Endothelial cell (in vitro differentiated cells): Measurements from ENCODE around the gene VWA8. TPM values are rescaled to one million over a fixed set of nuclear protein-coding genes. Genes with fewer than 3 reads are reported as not detected.

ENCODE experiments used
- DNase-seq: peaks from one replicate; pipeline ENCODE4 v3.0.0; 2021; ENCODE audit warnings: low spot score
- H3K27ac Mint-ChIP-seq: one replicate; pipeline ENCODE4 v1.8.0; 2021; ENCODE audit warnings: mixed read lengths, inconsistent platforms; ENCODE audit not compliant: unreplicated experiment
- H3K27me3 Mint-ChIP-seq: one replicate; pipeline ENCODE4 v1.8.0; 2021; ENCODE audit warnings: mild to moderate bottlenecking, moderate library complexity, mixed read lengths, inconsistent platforms; ENCODE audit not compliant: unreplicated experiment
- H3K36me3 Mint-ChIP-seq: one replicate; pipeline ENCODE4 v1.8.0; 2021; ENCODE audit warnings: mild to moderate bottlenecking, low read depth, mixed read lengths, inconsistent platforms; ENCODE audit not compliant: unreplicated experiment
- H3K4me1 Mint-ChIP-seq: one replicate; pipeline ENCODE4 v1.8.0; 2021; ENCODE audit warnings: mild to moderate bottlenecking, mixed read lengths, inconsistent platforms; ENCODE audit not compliant: unreplicated experiment
- H3K4me3 Mint-ChIP-seq: one replicate; pipeline ENCODE4 v1.8.0; 2021; ENCODE audit warnings: mild to moderate bottlenecking, mixed read lengths, inconsistent platforms; ENCODE audit not compliant: unreplicated experiment
- H3K9me3 Mint-ChIP-seq: one replicate; pipeline ENCODE4 v1.8.0; 2021; ENCODE audit warnings: mixed read lengths, inconsistent platforms; ENCODE audit not compliant: unreplicated experiment
- CTCF ChIP-seq: fragments of 200-600 bp; sonication (generic); IDR thresholded peaks from one replicate; pipeline ENCODE4 v1.5.0; 2021; ENCODE audit warnings: antibody characterized with exemption; ENCODE audit not compliant: unreplicated experiment
- total RNA-seq: library from RNA; stranded (reverse); fragmentation: NEBNext Ultra II Directional; extraction: Animal tissue kit (Norgen Biotek cat#: 25700); gene quantifications from one replicate; pipeline ENCODE4 v1.2.1, GENCODE V29; 2021; ENCODE audit not compliant: unreplicated experiment

The VWA8 gene
- total RNA-seq, 1 donor from 2014 or later = 8.2 TPM

DNA sequence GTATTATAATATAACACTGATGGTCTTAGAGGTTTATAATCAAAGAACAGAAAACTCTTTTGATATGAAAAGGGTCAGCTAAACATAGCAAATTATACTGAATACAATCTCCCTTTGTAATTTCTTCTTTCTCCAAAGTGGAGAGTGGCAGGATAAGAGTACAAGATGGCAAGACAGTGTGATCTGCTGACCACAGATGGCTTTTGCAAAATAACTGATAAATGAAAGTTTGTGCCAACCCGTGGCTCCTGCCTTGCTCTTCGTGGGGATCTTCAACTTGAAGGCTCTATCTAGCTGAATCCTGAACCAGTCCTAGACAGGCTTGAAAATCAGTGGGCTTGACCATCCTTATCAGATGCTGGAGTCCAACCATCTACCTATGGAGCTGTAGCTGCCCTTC, 185.7 kb downstream of the VWA8 start:
- Mint-ChIP-seq H3K9me3 (no peaks in the 10 kb centered on the region), H3K27me3 (peaks cover 1% of the 10 kb centered on the region), H3K4me3 (no peak overlapping the region), H3K4me1 (peaks cover 13% of the 10 kb centered on the region), H3K36me3 (no peaks in the 10 kb centered on the region), H3K27ac (no peak overlapping the region)
- no peak for DNase-seq
- TF ChIP-seq CTCF = no peak

DNA sequence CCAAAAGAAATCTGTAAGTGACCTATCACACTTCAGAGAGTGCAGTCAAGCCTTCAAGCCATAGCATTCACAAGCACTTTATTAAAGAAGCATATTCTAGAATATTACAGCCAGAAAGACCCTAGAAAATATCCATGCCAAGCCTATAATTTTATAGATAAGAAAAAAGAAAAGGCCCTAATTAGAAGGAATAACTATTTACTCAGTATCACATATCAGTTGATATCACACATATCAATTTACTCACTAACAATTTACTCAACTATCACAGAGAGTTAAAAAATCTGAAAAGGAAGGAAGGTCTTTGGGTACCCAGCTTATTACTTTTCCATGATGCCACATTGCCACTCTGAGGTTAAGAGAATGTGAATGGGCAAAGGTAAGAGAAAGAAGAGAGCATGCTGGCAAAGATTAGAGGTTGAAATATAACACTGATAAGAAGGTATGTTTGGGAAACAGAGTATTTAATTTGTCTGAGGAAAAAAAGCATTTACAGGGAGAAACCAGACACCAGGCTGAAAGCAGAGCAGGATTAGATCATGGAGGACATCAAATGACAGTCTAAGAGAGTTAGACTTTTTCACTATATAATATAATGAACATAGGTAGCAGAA, 186.2 kb downstream of the VWA8 start:
- DNase-seq = no peak
- Mint-ChIP-seq H3K4me3 (no peak overlapping the region), H3K36me3 (no peaks in the 10 kb centered on the region), H3K9me3 (no peaks in the 10 kb centered on the region), H3K4me1 (peaks cover 13% of the 10 kb centered on the region), H3K27me3 (peaks cover 1% of the 10 kb centered on the region), H3K27ac (no peak overlapping the region)
- TF ChIP-seq CTCF = no peak

- no peak for DNase-seq
- TF ChIP-seq CTCF = no peak
- peaks cover 2% of the 10 kb centered on the region for H3K27me3 Mint-ChIP-seq
- H3K4me1 Mint-ChIP-seq = peaks cover 23% of the 10 kb centered on the region
- no peaks in the 10 kb centered on the region for H3K36me3 Mint-ChIP-seq
- H3K4me3 Mint-ChIP-seq = no peak overlapping the region
- no peak overlapping the region for H3K27ac Mint-ChIP-seq
- no peaks in the 10 kb centered on the region for H3K9me3 Mint-ChIP-seq
Measured at GRCh38 chr13:41767801-41768200, 193.1 kb downstream of the VWA8 start.

DNA sequence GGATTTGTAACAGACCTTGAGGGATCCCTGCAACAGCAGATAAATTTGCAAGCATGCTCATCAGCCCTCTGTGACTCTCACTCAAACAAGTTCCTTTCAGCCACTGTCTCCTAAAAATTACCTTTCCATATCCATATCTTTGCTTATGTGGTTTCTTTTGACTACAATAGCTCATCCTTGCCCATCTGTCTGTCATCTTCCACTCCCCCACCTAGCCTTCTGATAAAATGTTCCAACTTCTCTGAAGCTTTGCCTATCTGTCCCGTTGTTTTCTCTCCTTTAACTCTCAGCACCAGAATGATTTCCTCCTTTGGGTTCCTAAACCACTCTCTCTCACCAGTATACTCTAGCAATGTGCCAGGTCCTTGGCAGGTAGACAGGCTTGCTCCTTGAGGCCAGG, 194.5 kb downstream of the VWA8 start:
- Mint-ChIP-seq H3K4me3 (no peak overlapping the region), H3K27ac (peak overlapping the region; percentile 40)
- no peak for TF ChIP-seq CTCF

GRCh38 chr13:41765813-41766212, 195.1 kb downstream of the VWA8 start:
- no peak for TF ChIP-seq CTCF
- no peak for DNase-seq
- Mint-ChIP-seq H3K36me3 (no peaks in the 10 kb centered on the region), H3K4me1 (peaks cover 23% of the 10 kb centered on the region), H3K27ac (peak overlapping the region; percentile 89), H3K27me3 (peaks cover 2% of the 10 kb centered on the region), H3K4me3 (no peak overlapping the region), H3K9me3 (no peaks in the 10 kb centered on the region)

More for the DNA sequence above, 194.5 kb downstream of the VWA8 start:
- H3K36me3 Mint-ChIP-seq = no peaks in the 10 kb centered on the region
- H3K9me3 Mint-ChIP-seq = no peaks in the 10 kb centered on the region
- peaks cover 23% of the 10 kb centered on the region for H3K4me1 Mint-ChIP-seq
- peaks cover 2% of the 10 kb centered on the region for H3K27me3 Mint-ChIP-seq
- no peak for DNase-seq
